Left forelimb (tissue), 1 donor: Measurements from ENCODE around the gene JAZF1.
A peak's percentile ranks its signal among the peaks of the same experiment; 100 is the strongest.

ENCODE experiments used
- DNase-seq: peaks from one replicate; pipeline ENCODE4 v3.0.0-alpha.2; 2018; ENCODE audit warnings: low spot score

Gene JAZF1

DNA sequence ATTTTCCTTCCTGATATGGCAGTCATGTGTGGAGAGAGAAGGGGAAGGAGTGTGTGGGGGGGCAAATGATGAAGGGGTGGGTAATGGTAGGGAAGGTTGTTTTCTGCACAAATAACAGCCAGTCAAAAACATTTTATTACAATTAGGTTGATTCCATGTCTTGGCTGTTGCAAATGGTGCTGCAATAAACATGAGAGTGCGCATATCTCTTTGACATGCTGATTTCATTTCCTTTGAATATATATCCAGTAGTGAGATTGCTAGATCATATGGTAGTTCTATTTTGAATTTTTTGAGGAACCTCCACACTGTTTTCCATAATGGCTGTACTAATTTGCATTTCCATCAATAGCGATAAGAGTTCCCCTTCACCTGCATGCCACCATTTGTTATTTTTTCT, 10.6 kb upstream of the JAZF1 start:
- DNase-seq: no peak

DNA sequence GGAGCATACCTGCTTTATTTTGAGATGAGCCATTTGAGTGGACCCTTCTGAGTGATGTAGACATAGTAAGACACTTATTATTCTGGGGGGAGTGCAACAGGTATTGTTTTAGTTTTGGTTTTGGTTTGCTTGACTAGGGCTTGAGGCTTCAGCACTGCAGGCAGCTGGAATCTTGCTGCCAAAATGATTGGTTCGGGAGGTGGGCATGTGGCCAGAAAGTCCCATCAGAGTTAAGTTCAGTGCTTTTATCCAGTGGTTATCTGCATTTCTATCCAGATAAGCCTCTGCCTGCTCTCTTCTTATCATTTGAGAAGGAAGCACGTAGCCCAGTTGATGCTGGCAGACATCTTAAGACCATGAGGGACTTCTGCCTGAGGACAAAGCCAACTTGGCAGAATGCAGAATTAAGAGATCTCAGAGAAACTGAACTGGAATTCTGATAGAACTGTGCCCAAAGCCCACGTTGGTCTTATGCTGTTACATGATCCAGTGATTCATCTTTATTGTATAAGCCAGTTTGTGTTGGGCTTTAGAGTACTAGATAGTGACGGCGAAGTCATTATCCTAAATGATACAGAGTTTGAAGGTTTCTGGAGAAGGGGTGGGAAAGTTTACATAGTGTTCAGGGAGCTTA, 9.6 kb upstream of the JAZF1 start:
- DNase-seq: no peak

GRCh38 chr7:28187012-28187411, 6.4 kb upstream of the JAZF1 start:
- DNase-seq: no peak

GRCh38 chr7:28183627-28184026, 3.0 kb upstream of the JAZF1 start:
- no peak for DNase-seq

DNA sequence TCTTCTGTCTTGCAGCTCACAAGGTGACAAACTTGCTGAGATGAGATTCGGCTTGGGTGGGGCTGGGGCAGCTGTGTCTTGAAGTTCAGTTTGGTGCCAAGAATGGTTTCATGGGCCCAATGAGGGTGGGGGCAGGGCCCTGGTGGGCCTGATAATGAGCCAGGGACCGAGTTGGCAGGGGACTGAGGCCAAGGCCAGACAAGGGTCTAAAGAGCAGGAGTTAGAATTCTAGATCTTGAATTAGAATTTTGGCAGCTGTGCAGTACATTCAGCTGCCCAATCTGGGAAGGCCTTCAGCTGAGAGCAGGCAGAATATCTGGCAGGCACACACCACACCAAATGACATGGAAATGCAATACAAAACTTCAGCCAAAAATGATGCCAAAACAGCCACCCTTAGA, 1.5 kb upstream of the JAZF1 start:
- DNase-seq: no peak

DNA sequence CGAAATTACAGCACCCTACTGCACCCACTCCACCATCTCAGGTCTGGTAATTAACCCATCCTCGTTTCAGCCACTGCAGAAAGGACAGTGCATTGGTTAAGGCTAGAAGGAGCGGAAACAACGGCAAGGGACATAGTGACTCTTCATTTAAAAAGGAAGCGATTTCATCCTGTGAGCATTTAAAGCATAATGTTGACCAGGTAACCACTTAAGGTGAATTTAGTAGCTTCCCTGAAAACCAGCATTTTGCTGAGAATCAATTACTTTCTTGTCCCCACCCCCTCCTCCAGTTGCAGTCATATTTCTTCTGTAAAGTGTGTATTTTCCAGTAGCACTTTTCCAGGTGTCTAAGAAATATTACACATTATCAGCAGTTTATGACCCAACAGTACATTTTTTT, 821 bp upstream of the JAZF1 start:
- no peak for DNase-seq

DNA sequence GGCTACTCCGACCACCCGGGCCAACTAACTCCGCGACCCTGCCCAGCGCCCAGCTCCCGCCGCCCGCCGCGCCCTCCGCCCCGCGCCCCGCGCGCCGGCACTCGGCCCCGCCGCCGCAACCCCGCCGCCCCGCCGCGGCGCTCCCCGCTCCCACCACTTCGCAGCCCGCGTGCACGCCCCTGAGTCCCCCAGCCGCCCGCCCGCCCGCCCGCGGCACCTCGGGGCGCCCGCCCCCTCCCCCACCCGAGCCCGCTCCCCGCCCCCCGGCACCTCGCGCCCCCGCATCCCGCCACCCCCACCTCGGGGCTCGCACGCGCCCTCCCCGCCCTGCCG, 598 bp downstream of the JAZF1 start:
- no peak for DNase-seq

DNA sequence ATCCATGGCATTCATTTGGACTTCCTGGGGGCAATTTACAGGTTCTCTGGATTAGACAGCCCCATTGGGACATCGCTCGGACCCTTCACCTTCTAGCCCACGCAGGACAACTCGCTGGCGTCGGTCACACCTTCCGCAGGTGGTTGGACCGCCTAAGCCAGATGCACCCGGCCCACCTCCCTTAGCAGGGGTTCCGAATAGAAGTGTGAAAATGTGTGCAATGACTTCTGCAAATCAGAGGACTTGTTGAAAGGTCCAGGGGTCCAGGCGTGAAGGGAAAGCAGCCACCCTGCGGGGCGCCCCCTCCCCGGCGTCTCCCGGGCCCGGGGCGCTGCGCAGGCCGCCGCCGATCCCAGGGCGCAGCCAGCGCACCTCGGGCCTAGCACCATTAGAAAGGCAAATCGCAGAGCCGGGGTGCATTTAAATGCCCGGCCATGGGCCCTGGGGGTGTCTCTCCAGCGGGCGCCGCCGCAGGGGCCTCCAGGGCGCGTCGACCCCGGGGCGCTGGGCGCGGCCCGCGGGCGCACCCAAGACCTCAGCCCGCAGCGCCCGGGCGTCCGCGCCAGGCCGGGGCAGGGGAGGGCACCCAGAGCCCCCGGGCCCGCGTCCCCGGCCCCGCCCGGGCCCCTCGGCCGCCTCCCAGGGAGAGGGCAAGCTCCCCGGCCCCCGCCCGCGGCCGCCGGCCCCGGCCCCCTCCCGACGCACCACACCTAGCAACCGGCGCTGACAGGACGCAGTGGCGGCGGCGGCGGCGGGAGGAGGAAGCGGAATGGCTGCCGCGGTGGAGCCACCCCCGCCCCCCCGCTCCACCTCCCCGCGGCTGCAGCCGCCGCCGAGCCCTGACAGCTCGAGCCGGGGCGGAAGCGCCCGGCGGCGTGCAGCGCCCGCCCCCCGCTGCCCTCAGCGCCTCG, 1.2 kb downstream of the JAZF1 start:
- DNase-seq: peak; percentile 77

- no peak for DNase-seq
These were observed 2.0 kb downstream of the JAZF1 start for GRCh38 chr7:28178599-28178998.

GRCh38 chr7:28177836-28178235, 2.8 kb downstream of the JAZF1 start:
- DNase-seq: no peak

DNA sequence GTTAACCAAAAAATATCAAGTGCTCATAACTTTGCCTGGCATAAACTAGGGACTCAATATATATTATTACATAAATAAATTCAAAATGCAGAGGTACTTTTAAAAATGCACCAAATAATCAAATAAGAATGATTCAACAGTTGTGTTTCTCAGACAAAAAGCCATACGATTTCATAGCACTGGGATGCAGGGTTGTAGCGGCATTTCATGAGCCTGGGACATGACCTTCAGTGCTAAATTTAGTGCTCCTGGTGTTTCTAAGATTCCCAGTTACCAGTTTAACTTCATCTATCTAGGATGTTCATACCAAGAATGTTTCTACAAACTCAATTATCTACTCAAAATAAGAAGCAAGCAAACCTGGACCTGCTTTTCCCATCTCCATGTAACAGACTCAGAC, 4.0 kb downstream of the JAZF1 start:
- no peak for DNase-seq

- DNase-seq: no peak
These were observed 4.4 kb downstream of the JAZF1 start for GRCh38 chr7:28176174-28176573.

GRCh38 chr7:28174901-28175661, 5.5 kb downstream of the JAZF1 start:
- DNase-seq: no peak

GRCh38 chr7:28174442-28174841, 6.2 kb downstream of the JAZF1 start:
- DNase-seq: no peak

GRCh38 chr7:28173531-28173930, 7.1 kb downstream of the JAZF1 start:
- no peak for DNase-seq

GRCh38 chr7:28172958-28173357, 7.6 kb downstream of the JAZF1 start:
- DNase-seq: no peak

GRCh38 chr7:28170701-28171100, 9.9 kb downstream of the JAZF1 start:
- DNase-seq: no peak

DNA sequence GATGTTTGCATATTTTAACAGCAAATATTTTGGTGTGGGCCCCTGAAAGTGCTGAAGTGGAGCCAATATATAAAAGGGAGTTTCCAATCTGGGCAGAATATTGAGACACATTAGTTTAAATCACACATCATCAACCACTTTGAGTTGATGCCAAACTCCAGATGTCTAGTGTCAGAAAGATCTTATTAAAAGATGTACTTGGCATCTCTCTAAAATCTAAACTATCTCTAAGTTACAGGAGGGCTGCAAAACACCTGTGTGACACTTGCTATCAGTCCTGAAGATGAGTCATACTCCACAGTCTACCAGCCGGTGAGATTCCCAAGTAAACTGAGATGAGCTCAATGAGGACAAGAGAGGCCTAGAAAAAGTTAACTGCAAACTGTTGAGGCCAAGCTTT, 11.4 kb downstream of the JAZF1 start:
- no peak for DNase-seq

DNA sequence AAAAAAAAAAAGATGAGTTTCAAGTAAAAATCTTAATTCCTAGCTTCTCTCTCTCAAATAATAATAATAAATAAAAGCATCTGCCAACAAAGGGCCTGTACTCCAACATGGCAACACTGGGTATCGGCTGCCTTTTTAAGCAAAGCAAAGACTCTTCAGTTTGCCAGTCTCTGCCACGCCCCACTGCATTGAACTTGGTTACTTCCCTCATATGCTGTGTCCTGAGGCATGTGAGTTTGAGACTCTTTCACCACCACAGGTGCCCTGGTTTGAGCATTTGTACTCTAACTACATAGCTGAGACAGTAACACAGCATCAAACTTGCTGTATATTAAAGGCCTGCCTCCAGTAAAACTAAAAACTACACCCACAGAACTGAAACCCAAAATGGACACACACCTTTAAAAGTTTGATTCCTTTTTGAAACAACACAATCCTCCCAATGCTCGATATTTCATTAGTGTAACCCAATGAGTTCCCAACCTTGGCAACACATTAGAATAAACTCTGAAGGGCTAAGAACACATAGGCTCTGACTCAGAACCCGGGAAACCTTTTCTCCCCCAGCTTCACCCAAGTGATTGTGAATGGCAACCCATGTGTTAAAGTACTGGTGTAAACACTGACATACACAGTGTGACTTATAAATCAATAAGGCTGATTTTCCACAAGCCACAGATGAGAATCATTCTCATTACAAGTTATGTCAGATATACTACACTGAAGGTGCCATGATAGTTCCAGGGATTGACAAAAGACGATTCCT, 12.0 kb downstream of the JAZF1 start:
- no peak for DNase-seq

GRCh38 chr7:28166982-28167715, 13.4 kb downstream of the JAZF1 start:
- DNase-seq: no peak
